ENCODE data around the gene LTBP4. TPM values are rescaled to one million over a fixed set of nuclear protein-coding genes. Genes with fewer than 3 reads are reported as not detected.

LTBP4 gene
- total and polyA plus RNA-seq, 7 donors: 31.9 to 206 (median 118) TPM

- 3 to 7% methylated on average over 13 of the region's 13 CpGs for WGBS, 2 donors
- Histone ChIP-seq H3K4me1 (peaks cover 0 to 88% (median 85%) of the 10 kb centered on the region in 4 donors), H3K27ac (peak overlapping the region; percentile 71 to 85 (median 80)), H3K27me3 (peaks cover 9 to 42% (median 37%) of the 10 kb centered on the region in 3 donors), H3K4me3 (peak overlapping the region; percentile 12 to 61 (median 53)), H3K36me3 (no peaks in the 10 kb centered on the region), H3K9me3 (no peaks in the 10 kb centered on the region)
- no peak for TF ChIP-seq CTCF (IDR thresholded peaks at IDR 0.05)
- no peak for TF ChIP-seq POLR2AphosphoS5 (IDR thresholded peaks at IDR 0.05)
- TF ChIP-seq POLR2A (IDR thresholded peaks at IDR 0.05): no peak
- TF ChIP-seq EP300 (IDR thresholded peaks at IDR 0.05): no peak
- intact Hi-C loops (cut with DNase I): loop anchor here (5.0 kb wide), 4 partner anchors 37 to 178 kb away; partner anchors contain the start of genes BLVRB, SERTAD3 and SPTBN4
- no peak for DNase-seq
Observed at GRCh38 chr19:40600570-40601133, 517 bp upstream of the LTBP4 start.

- intact Hi-C loops (cut with DNase I): loop anchor here (5.0 kb wide), 4 partner anchors 34 to 181 kb away; partner anchors contain the start of genes BLVRB, SERTAD3 and SPTBN4
- 46 to 58% methylated on average over 2 of the region's 2 CpGs for WGBS, 2 donors
Observed at GRCh38 chr19:40603071-40603388, 1.9 kb downstream of the LTBP4 start.

GRCh38 chr19:40603389-40604170 lies 2.4 kb downstream of the LTBP4 start:
- peak; percentile 70 to 93 (median 84) for TF ChIP-seq POLR2AphosphoS5 (IDR thresholded peaks at IDR 0.05)
- no peak for TF ChIP-seq EP300 (IDR thresholded peaks at IDR 0.05)
- peak in 1 of 2 donors; percentile 30 for TF ChIP-seq POLR2A (IDR thresholded peaks at IDR 0.05)
- no peak for TF ChIP-seq CTCF (IDR thresholded peaks at IDR 0.05)
- H3K27me3 ChIP-seq: peaks cover 3 to 18% (median 11%) of the 10 kb centered on the region in 3 donors
- intact Hi-C loops (cut with DNase I): loop anchor here (5.0 kb wide), 4 partner anchors 34 to 181 kb away; partner anchors contain the start of genes BLVRB, SERTAD3 and SPTBN4
- WGBS, 2 donors: 1 to 3% methylated on average over 43 of the region's 43 CpGs
- peaks cover 0 to 73% (median 69%) of the 10 kb centered on the region in 4 donors for H3K4me1 ChIP-seq
- peak; percentile 99 for DNase-seq
- no peaks in the 10 kb centered on the region for H3K36me3 ChIP-seq
- H3K4me3 ChIP-seq: peak overlapping the region; percentile 37 to 61 (median 53)
- H3K27ac ChIP-seq: peak overlapping the region; percentile 71 to 85 (median 84)
- H3K9me3 ChIP-seq: no peaks in the 10 kb centered on the region

More at GRCh38 chr19:40603071-40603388, 1.9 kb downstream of the LTBP4 start:
- H3K36me3 ChIP-seq: no peaks in the 10 kb centered on the region
- no peaks in the 10 kb centered on the region for H3K9me3 ChIP-seq
- TF ChIP-seq POLR2AphosphoS5 (IDR thresholded peaks at IDR 0.05) (no peak), EP300 (IDR thresholded peaks at IDR 0.05) (no peak), POLR2A (IDR thresholded peaks at IDR 0.05) (no peak), CTCF (IDR thresholded peaks at IDR 0.05) (no peak)
- H3K27ac ChIP-seq: peak overlapping the region; percentile 71 to 85 (median 84)
- peak overlapping the region; percentile 37 to 61 (median 53) for H3K4me3 ChIP-seq
- H3K27me3 ChIP-seq: peaks cover 7 to 21% (median 16%) of the 10 kb centered on the region in 3 donors
- DNase-seq: no peak
- peaks cover 0 to 78% (median 74%) of the 10 kb centered on the region in 4 donors for H3K4me1 ChIP-seq

- DNase-seq: no peak
- intact Hi-C loops (cut with DNase I): loop anchor here (5.0 kb wide), 4 partner anchors 33 to 182 kb away; partner anchors contain the start of genes BLVRB, SERTAD3 and SPTBN4
- WGBS, 2 donors: 4 to 6% methylated on average over 18 of the region's 18 CpGs
- TF ChIP-seq POLR2AphosphoS5 (IDR thresholded peaks at IDR 0.05) (no peak), EP300 (IDR thresholded peaks at IDR 0.05) (no peak), CTCF (IDR thresholded peaks at IDR 0.05) (no peak), POLR2A (IDR thresholded peaks at IDR 0.05) (no peak)
- H3K27ac ChIP-seq: peak overlapping the region; percentile 71 to 85 (median 84)
- peak overlapping the region in 3 of 4 donors; percentile 50 to 61 (median 56) for H3K4me3 ChIP-seq
- peaks cover 0 to 69% (median 67%) of the 10 kb centered on the region in 4 donors for H3K4me1 ChIP-seq
- no peaks in the 10 kb centered on the region for H3K9me3 ChIP-seq
- peaks cover 3 to 14% (median 11%) of the 10 kb centered on the region in 3 donors for H3K27me3 ChIP-seq
- no peaks in the 10 kb centered on the region for H3K36me3 ChIP-seq
Observed at GRCh38 chr19:40604171-40604646, 3.0 kb downstream of the LTBP4 start.

Measured in sigmoid colon (tissue), 7 donors.